Natural killer cell (primary cell): Measurements from ENCODE around the gene SETD7. TPM values are rescaled to one million over a fixed set of nuclear protein-coding genes. Genes with fewer than 3 reads are reported as not detected.
A peak's percentile ranks its signal among the peaks of the same experiment; 100 is the strongest.

Source experiments
- ATAC-seq, 3 donors: fragments of 150-1000 bp in 2 of 3; fragments of 200-7000 bp in 1 of 3; cut with Tn5 transposase; 1 replicate in 1 of 3; 2 replicates in 2 of 3; pipeline ENCODE4 v1.10.0; 2021; ENCODE audit warnings: mild to moderate bottlenecking in 2 of 3, moderate library complexity in 2 of 3
- DNase-seq, 2 donors: peaks; one replicate each; pipeline versions ENCODE4 v3.0.0 to v3.0.0-alpha.2; 2013 to 2021; ENCODE audit warnings: mixed read lengths in 1 of 2
- H3K27ac ChIP-seq: one replicate; pipeline ENCODE4 v1.5.1; 2013; ENCODE audit warnings: mild to moderate bottlenecking, low read length
- H3K27me3 ChIP-seq: one replicate; pipeline ENCODE4 v1.6.1; 2013; ENCODE audit warnings: low read length; ENCODE audit not compliant: control insufficient read depth, insufficient read depth
- H3K36me3 ChIP-seq: one replicate; pipeline ENCODE4 v1.6.1; 2013; ENCODE audit warnings: low read length; ENCODE audit not compliant: control insufficient read depth, insufficient read depth
- H3K4me1 ChIP-seq: one replicate; pipeline ENCODE4 v1.6.1; 2013; ENCODE audit warnings: low read length; ENCODE audit not compliant: control insufficient read depth, insufficient read depth
- H3K4me3 ChIP-seq: one replicate; pipeline ENCODE4 v1.5.1; 2013; ENCODE audit warnings: low read length
- H3K9me3 ChIP-seq: one replicate; pipeline ENCODE4 v1.6.1; 2013; ENCODE audit warnings: low read length; ENCODE audit not compliant: control insufficient read depth, insufficient read depth
- H3K27ac Mint-ChIP-seq, 2 donors: one replicate each; pipeline ENCODE4 v1.8.0; 2022; ENCODE audit warnings: mild to moderate bottlenecking in 2 of 2, mixed read lengths in 2 of 2, moderate library complexity in 1 of 2
- H3K27me3 Mint-ChIP-seq, 2 donors: one replicate each; pipeline ENCODE4 v1.8.0; 2022; ENCODE audit warnings: low read depth in 2 of 2, mixed read lengths in 2 of 2
- H3K36me3 Mint-ChIP-seq: one replicate; pipeline ENCODE4 v1.8.0; 2022; ENCODE audit warnings: mixed read lengths
- H3K4me1 Mint-ChIP-seq, 2 donors: one replicate each; pipeline ENCODE4 v1.8.0; 2022; ENCODE audit warnings: mixed read lengths in 2 of 2
- H3K4me3 Mint-ChIP-seq: one replicate; pipeline ENCODE4 v1.8.0; 2022; ENCODE audit warnings: mild to moderate bottlenecking, moderate library complexity, mixed read lengths
- H3K9me3 Mint-ChIP-seq, 2 donors: one replicate each; pipeline ENCODE4 v1.8.0; 2022; ENCODE audit warnings: mixed read lengths in 2 of 2
- WGBS: methylation state at CpG from one replicate; pipeline ENCODE4 v1.1.7; 2013; ENCODE audit warnings: missing lambda C conversion rate; ENCODE audit not compliant: insufficient coverage; 5-methylcytosine and 5-hydroxymethylcytosine counted together
- intact Hi-C: fragments of 100-400 bp; cut with micrococcal nuclease; formaldehyde crosslinking; loops from one replicate; pipeline ENCODE4 v1.14.2; 2022
- total RNA-seq, 4 donors: library from RNA; stranded (reverse); fragments of 120-200 nt in 1 of 4; gene quantifications; one replicate each; pipeline versions ENCODE4 v1.2.3 to v1.2.4, GENCODE V29; 2013 to 2022
- TF ChIP-seq, protein P1 (sequence below): fragments of 200-600 bp; IDR thresholded peaks from one replicate; pipeline ENCODE4 v1.8.0; 2022; ENCODE audit warnings: antibody characterized with exemption

The SETD7 gene
- total RNA-seq, 3 donors from 2014 or later (not counting 1 experiment from before 2014, with no cell fraction given): 2.6 to 4.1 (median 3.3) TPM

DNA sequence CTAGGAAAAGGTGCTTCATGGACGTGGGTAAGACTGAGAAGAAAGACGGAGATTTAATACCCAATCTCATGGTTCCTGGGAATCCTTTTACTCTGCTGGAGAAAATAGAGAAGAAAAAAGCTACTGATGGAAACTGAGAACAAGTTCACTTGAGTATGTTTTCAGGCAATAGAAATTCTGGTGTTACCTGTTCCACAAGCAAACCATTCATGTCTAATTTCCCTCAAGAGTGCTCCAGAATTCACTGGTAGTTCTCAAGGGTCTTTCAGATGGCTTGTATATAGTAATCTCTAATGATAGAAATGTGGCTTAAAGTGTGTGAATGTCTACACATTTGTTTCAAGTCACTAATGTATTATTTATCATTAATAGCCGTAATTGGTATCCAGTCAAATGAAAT is 22.5 kb downstream of the SETD7 start:
- TF ChIP-seq, protein P1, sequence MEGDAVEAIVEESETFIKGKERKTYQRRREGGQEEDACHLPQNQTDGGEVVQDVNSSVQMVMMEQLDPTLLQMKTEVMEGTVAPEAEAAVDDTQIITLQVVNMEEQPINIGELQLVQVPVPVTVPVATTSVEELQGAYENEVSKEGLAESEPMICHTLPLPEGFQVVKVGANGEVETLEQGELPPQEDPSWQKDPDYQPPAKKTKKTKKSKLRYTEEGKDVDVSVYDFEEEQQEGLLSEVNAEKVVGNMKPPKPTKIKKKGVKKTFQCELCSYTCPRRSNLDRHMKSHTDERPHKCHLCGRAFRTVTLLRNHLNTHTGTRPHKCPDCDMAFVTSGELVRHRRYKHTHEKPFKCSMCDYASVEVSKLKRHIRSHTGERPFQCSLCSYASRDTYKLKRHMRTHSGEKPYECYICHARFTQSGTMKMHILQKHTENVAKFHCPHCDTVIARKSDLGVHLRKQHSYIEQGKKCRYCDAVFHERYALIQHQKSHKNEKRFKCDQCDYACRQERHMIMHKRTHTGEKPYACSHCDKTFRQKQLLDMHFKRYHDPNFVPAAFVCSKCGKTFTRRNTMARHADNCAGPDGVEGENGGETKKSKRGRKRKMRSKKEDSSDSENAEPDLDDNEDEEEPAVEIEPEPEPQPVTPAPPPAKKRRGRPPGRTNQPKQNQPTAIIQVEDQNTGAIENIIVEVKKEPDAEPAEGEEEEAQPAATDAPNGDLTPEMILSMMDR: no peak
- H3K9me3 Mint-ChIP-seq: no peaks in the 10 kb centered on the region
- Histone ChIP-seq H3K4me1 (peaks cover 5% of the 10 kb centered on the region), H3K4me3 (no peak overlapping the region), H3K27me3 (no peaks in the 10 kb centered on the region), H3K36me3 (no peaks in the 10 kb centered on the region), H3K27ac (no peak overlapping the region), H3K9me3 (no peaks in the 10 kb centered on the region)
- H3K27ac Mint-ChIP-seq: no peak overlapping the region
- no peak overlapping the region for H3K4me3 Mint-ChIP-seq
- H3K36me3 Mint-ChIP-seq: no peaks in the 10 kb centered on the region
- H3K27me3 Mint-ChIP-seq: peaks cover 0 to 6% of the 10 kb centered on the region in 2 donors
- ATAC-seq (no peak), DNase-seq (no peak)
- intact Hi-C loops: loop anchor here (5.0 kb wide), 1 partner anchor 501 kb away; no protein-coding TSS in a partner anchor
- 44% methylated on average over 2 of the region's 3 CpGs for WGBS
- peaks cover 8 to 22% of the 10 kb centered on the region in 2 donors for H3K4me1 Mint-ChIP-seq

DNA sequence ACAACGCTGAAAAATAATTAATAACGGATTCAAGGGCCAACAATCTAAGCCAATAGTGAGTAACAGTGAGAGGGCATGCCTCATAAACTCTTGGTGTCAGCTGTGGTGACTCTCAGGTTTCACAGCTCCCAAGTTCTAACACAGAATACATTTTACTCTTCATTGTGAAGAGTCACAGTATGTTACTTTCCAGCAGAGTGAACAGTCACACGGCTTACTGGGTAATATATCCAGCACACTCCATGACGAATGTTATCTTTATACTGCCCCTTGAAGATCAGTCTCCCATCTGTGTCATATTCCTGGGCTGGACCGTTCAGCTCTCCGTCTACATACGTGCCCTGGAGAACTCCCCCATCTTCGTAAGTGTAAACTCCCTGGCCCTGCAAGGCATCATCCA is 23.1 kb downstream of the SETD7 start:
- ATAC-seq (no peak), DNase-seq (no peak)
- 95% methylated on average over 8 of the region's 8 CpGs for WGBS
- TF ChIP-seq, protein P1: no peak
- peaks cover 0 to 6% of the 10 kb centered on the region in 2 donors for H3K27me3 Mint-ChIP-seq
- H3K27me3 ChIP-seq: no peaks in the 10 kb centered on the region
- no peaks in the 10 kb centered on the region for H3K9me3 Mint-ChIP-seq
- no peak overlapping the region for H3K27ac ChIP-seq
- no peaks in the 10 kb centered on the region for H3K36me3 Mint-ChIP-seq
- intact Hi-C loops: loop anchor here (5.0 kb wide), 1 partner anchor 501 kb away; no protein-coding TSS in a partner anchor
- no peak overlapping the region for H3K4me3 ChIP-seq
- H3K36me3 ChIP-seq: no peaks in the 10 kb centered on the region
- H3K4me1 Mint-ChIP-seq: peaks cover 13 to 28% of the 10 kb centered on the region in 2 donors
- no peak overlapping the region for H3K27ac Mint-ChIP-seq
- peaks cover 7% of the 10 kb centered on the region for H3K4me1 ChIP-seq
- H3K4me3 Mint-ChIP-seq: no peak overlapping the region
- no peaks in the 10 kb centered on the region for H3K9me3 ChIP-seq

DNA sequence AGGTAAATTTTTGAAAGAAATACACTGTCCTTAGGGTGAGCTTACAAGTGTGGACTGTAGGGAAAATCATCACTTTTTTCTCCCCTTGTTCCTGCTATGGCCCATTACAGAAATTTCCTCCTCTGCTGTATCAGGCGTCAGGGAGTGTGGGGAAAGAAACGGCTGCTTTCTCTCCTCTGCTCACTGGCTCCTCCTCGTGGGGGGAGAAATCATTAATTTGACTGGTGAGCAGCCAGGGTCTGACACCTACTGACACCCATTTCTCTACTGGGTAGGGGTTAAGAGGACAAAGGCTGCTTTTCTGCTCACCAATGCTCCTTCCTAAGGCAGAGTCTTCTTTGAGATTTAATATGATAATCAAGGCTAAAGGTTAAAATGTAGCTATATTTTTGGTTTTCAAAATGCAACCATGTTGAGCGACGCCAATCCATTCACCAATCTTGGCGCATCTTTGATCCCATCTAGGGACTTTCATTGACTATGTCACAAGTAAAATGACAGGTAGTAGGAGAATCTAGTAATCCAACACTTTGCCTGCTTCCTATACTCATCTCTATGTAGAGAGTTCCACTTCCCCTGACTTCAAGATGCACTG is 25.1 kb downstream of the SETD7 start:
- WGBS: 100% methylated on average over 3 of the region's 6 CpGs
- Mint-ChIP-seq H3K4me1 (peaks cover 23 to 42% of the 10 kb centered on the region in 2 donors), H3K4me3 (no peak overlapping the region), H3K27ac (no peak overlapping the region), H3K27me3 (peaks cover 0 to 3% of the 10 kb centered on the region in 2 donors), H3K36me3 (no peaks in the 10 kb centered on the region), H3K9me3 (no peaks in the 10 kb centered on the region)
- TF ChIP-seq, protein P1: peak; percentile 82
- no peaks in the 10 kb centered on the region for H3K9me3 ChIP-seq
- H3K27ac ChIP-seq: no peak overlapping the region
- DNase-seq: peak; percentile 46 to 77
- H3K36me3 ChIP-seq: no peaks in the 10 kb centered on the region
- no peak overlapping the region for H3K4me3 ChIP-seq
- H3K4me1 ChIP-seq: peaks cover 13% of the 10 kb centered on the region
- ATAC-seq: peak; percentile 53 to 66 (median 63)
- no peaks in the 10 kb centered on the region for H3K27me3 ChIP-seq
- intact Hi-C loops: loop anchor here (1.0 to 5.0 kb wide), 4 partner anchors 32 to 499 kb away; no protein-coding TSS in a partner anchor
